SK-N-SH treated with all-trans-retinoic acid at 6 μM for 48 hours (cell line): ENCODE results near the gene PHACTR2.
"Not testable (repeated sequence)": the region's sequence is repeated elsewhere in the genome, so short reads cannot be mapped to it uniquely, and the experiment has no call there.

Experiments
- ATAC-seq: fragments of 200-7000 bp; cut with Tn5 transposase; 3 replicates; pipeline ENCODE4 v1.9.1; 2020; ENCODE audit warnings: mild to moderate bottlenecking, moderate library complexity
- ARNTL ChIP-seq: fragments of 450-650 bp; formaldehyde crosslinking; IDR thresholded peaks from 2 replicates; pipeline ENCODE4 v1.5.0; 2020; ENCODE audit warnings: low read depth, mild to moderate bottlenecking, moderate library complexity, borderline replicate concordance
- BACH2 ChIP-seq: fragments of 250-450 bp; sonication (Bioruptor Pico); IDR thresholded peaks from 2 replicates; pipeline ENCODE4 v1.9.0; 2021; ENCODE audit warnings: mild to moderate bottlenecking, borderline replicate concordance
- CSDC2 ChIP-seq: fragments of 250-450 bp; sonication (Bioruptor Pico); IDR thresholded peaks from 2 replicates; pipeline ENCODE4 v1.5.0; 2020; ENCODE audit warnings: mild to moderate bottlenecking, moderate library complexity
- ESRRG ChIP-seq: fragments of 250-450 bp; sonication (Bioruptor Pico); IDR thresholded peaks from 2 replicates; pipeline ENCODE4 v1.6.1; 2021; ENCODE audit warnings: mild to moderate bottlenecking
- GLIS3 ChIP-seq: fragments of 250-450 bp; sonication (Bioruptor Pico); IDR thresholded peaks from 2 replicates; pipeline ENCODE4 v1.5.0; 2020; ENCODE audit warnings: mild to moderate bottlenecking, moderate library complexity
- ISL1 ChIP-seq: fragments of 250-450 bp; sonication (Bioruptor Pico); IDR thresholded peaks from 2 replicates; pipeline ENCODE4 v2.1.2; 2022; ENCODE audit warnings: mild to moderate bottlenecking, moderate library complexity
- OSR1 ChIP-seq: fragments of 250-450 bp; sonication (Bioruptor Pico); IDR thresholded peaks from 2 replicates; pipeline ENCODE4 v1.8.0; 2022; ENCODE audit warnings: moderate library complexity, mild to moderate bottlenecking, inconsistent platforms
- PPARA ChIP-seq: fragments of 250-450 bp; sonication (Bioruptor Pico); IDR thresholded peaks from 2 replicates; pipeline ENCODE4 v1.5.0; 2020; ENCODE audit warnings: mild to moderate bottlenecking, borderline replicate concordance
- RARB ChIP-seq: fragments of 250-450 bp; sonication (Bioruptor Pico); IDR thresholded peaks from 2 replicates; pipeline ENCODE4 v1.8.0; 2021; ENCODE audit warnings: mild to moderate bottlenecking, moderate library complexity
- SNAI2 ChIP-seq: fragments of 250-450 bp; sonication (Bioruptor Pico); IDR thresholded peaks from 2 replicates; pipeline ENCODE4 v1.5.0; 2020; ENCODE audit warnings: mild to moderate bottlenecking, moderate library complexity
- TCF4 ChIP-seq: fragments of 250-450 bp; sonication (Bioruptor Pico); IDR thresholded peaks from 2 replicates; pipeline ENCODE4 v1.8.0; 2021; ENCODE audit warnings: mild to moderate bottlenecking, moderate library complexity, borderline replicate concordance
- ZC3H10 ChIP-seq: fragments of 250-450 bp; sonication (Bioruptor Pico); IDR thresholded peaks from 2 replicates; pipeline ENCODE4 v1.5.1; 2021; ENCODE audit warnings: mild to moderate bottlenecking, moderate library complexity
- ZFP3 ChIP-seq: fragments of 250-450 bp; sonication (Bioruptor Pico); IDR thresholded peaks from 2 replicates; pipeline ENCODE4 v1.5.0; 2020; ENCODE audit warnings: mild to moderate bottlenecking, moderate library complexity
- ZFP30 ChIP-seq: fragments of 450-650 bp; formaldehyde crosslinking; IDR thresholded peaks from 2 replicates; pipeline ENCODE4 v1.5.0; 2022; ENCODE audit warnings: mild to moderate bottlenecking, moderate library complexity
- ZNF70 ChIP-seq: fragments of 450-650 bp; formaldehyde crosslinking; IDR thresholded peaks from 2 replicates; pipeline ENCODE4 v1.5.0; 2020; ENCODE audit warnings: mild to moderate bottlenecking, moderate library complexity
- TF ChIP-seq, protein P1 (sequence below): fragments of 250-450 bp; sonication (Bioruptor Pico); IDR thresholded peaks from 2 replicates; pipeline ENCODE4 v1.5.1; 2020; ENCODE audit warnings: low read depth, mild to moderate bottlenecking, moderate library complexity
- TF ChIP-seq, protein P2 (sequence below): fragments of 250-450 bp; sonication (Bioruptor Pico); IDR thresholded peaks from 2 replicates; pipeline ENCODE4 v1.8.0; 2020; ENCODE audit warnings: mild to moderate bottlenecking, moderate library complexity, borderline replicate concordance
- TF ChIP-seq, protein P3 (sequence below): fragments of 250-450 bp; sonication (Bioruptor Pico); IDR thresholded peaks from 2 replicates; pipeline ENCODE4 v1.5.1; 2021; ENCODE audit warnings: mild to moderate bottlenecking, moderate library complexity
- TF ChIP-seq, protein P4 (sequence below): fragments of 250-450 bp; sonication (Bioruptor Pico); IDR thresholded peaks from 2 replicates; pipeline ENCODE4 v1.5.0; 2020; ENCODE audit warnings: mild to moderate bottlenecking, moderate library complexity
- TF ChIP-seq, protein P5 (sequence below): fragments of 250-450 bp; sonication (Bioruptor Pico); IDR thresholded peaks from 2 replicates; pipeline ENCODE4 v1.8.0; 2021; ENCODE audit warnings: low read depth, mild to moderate bottlenecking, moderate library complexity, borderline replicate concordance

PHACTR2 gene

DNA sequence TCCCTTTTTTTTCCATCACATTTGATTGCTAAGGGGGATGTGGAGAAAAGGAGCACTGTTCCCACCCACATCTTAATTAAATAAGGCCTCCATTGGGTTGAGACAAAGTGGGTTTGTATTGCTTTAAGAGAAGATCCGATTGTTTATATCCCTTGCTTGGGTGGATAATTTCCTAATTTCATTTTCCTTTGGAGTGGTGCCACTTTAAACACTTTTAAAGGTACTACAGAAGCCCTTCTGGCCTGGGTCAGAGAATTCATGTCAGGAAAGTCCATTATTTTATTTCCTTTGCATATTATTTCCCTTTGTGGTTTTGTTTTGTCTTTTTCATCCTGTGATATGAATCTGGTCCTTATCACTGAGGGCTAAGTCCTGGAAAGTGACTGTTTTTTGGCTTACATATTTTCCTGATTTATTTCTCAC is 56.9 kb downstream of the PHACTR2 start (continued):
- TF ChIP-seq, protein P1, sequence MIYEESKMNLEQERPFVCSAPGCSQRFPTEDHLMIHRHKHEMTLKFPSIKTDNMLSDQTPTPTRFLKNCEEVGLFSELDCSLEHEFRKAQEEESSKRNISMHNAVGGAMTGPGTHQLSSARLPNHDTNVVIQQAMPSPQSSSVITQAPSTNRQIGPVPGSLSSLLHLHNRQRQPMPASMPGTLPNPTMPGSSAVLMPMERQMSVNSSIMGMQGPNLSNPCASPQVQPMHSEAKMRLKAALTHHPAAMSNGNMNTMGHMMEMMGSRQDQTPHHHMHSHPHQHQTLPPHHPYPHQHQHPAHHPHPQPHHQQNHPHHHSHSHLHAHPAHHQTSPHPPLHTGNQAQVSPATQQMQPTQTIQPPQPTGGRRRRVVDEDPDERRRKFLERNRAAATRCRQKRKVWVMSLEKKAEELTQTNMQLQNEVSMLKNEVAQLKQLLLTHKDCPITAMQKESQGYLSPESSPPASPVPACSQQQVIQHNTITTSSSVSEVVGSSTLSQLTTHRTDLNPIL (CRISPR knock-in tag), result 0 out of 2 replicates have a peak, but pooled peaks have one; percentile 25
- TF ChIP-seq OSR1 (CRISPR knock-in tag) (no peak), RARB (CRISPR knock-in tag) (no peak), BACH2 (CRISPR knock-in tag) (no peak), CSDC2 (CRISPR knock-in tag) (no peak), TCF4 (peak; percentile 78; the same call in 1 of the 2 replicates), ARNTL (no peak), ZNF70 (no peak), PPARA (CRISPR knock-in tag) (no peak), ZFP30 (CRISPR knock-in tag) (0 out of 2 replicates have a peak, but pooled peaks have one; percentile 30), ISL1 (CRISPR knock-in tag) (peak; percentile 96), ZFP3 (no peak; the same call in 1 of the 2 replicates), SNAI2 (CRISPR knock-in tag) (peak; percentile 30; the same call in 1 of the 2 replicates)
- TF ChIP-seq, protein P2, sequence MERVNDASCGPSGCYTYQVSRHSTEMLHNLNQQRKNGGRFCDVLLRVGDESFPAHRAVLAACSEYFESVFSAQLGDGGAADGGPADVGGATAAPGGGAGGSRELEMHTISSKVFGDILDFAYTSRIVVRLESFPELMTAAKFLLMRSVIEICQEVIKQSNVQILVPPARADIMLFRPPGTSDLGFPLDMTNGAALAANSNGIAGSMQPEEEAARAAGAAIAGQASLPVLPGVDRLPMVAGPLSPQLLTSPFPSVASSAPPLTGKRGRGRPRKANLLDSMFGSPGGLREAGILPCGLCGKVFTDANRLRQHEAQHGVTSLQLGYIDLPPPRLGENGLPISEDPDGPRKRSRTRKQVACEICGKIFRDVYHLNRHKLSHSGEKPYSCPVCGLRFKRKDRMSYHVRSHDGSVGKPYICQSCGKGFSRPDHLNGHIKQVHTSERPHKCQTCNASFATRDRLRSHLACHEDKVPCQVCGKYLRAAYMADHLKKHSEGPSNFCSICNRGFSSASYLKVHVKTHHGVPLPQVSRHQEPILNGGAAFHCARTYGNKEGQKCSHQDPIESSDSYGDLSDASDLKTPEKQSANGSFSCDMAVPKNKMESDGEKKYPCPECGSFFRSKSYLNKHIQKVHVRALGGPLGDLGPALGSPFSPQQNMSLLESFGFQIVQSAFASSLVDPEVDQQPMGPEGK, result no peak
- TF ChIP-seq, protein P3, sequence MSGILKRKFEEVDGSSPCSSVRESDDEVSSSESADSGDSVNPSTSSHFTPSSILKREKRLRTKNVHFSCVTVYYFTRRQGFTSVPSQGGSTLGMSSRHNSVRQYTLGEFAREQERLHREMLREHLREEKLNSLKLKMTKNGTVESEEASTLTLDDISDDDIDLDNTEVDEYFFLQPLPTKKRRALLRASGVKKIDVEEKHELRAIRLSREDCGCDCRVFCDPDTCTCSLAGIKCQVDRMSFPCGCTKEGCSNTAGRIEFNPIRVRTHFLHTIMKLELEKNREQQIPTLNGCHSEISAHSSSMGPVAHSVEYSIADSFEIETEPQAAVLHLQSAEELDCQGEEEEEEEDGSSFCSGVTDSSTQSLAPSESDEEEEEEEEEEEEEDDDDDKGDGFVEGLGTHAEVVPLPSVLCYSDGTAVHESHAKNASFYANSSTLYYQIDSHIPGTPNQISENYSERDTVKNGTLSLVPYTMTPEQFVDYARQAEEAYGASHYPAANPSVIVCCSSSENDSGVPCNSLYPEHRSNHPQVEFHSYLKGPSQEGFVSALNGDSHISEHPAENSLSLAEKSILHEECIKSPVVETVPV (CRISPR knock-in tag), result no peak

DNA sequence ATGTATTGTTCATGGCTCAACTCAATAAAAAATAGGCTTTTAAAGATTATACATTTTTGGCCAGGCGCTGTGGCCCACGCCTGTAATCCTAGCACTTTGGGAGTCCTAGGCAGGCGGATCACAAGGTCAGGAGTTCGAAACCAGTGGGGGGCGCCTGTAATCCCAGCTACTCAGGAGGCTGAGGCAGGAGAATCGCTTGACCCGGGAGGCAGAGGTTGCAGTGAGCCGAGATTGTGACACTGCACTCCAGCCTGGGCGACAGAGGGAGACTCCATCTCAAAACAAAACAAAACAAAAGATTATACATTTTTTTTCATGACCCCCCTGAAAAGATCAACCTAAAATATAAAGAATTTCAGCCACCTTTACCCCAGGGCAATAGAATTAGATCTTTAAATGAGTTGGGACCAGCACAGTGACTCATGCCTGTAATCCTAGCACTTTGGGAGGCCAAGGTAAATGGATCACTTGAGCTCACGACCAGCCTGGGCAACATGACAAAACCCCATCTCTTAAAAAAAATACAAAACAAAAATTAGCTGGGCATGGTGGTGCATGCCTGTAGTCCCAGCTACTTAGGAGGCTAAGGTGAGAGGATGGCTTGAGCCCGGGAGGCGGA is 60.4 kb downstream of the PHACTR2 start:
- ATAC-seq, result not testable (repeated sequence)

DNA sequence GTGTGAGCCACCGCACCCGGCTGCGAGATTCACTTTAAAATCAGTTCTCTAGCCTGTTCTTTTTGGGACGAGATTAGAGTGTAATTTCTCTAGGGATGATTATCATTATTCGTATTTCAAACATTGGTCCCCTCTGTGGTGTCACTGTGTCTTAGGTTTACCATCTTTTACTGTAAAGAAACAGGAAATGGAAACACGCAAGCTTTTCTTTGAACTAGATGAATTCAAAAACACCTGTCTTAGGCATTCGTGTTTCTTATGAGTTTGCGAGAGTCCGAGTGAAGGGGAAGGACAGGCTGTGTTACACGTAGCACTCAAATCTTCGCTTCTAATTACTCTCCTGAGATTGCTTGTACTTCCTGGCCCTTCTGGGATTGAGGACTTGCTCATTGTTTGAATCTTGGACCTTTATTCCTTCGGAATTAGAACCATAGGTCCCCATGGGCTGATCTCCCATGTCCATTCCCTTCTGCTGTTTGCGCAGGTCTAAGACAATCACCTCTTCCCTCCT is 61.6 kb downstream of the PHACTR2 start:
- TF ChIP-seq CSDC2 (CRISPR knock-in tag) (no peak), SNAI2 (CRISPR knock-in tag) (no peak), TCF4 (no peak), ZNF70 (no peak), ARNTL (no peak), ZC3H10 (CRISPR knock-in tag) (no peak), ISL1 (CRISPR knock-in tag) (no peak), GLIS3 (no peak), RARB (CRISPR knock-in tag) (no peak), OSR1 (CRISPR knock-in tag) (no peak), ESRRG (CRISPR knock-in tag) (no peak)
- TF ChIP-seq, protein P1 (CRISPR knock-in tag), result no peak
- TF ChIP-seq, protein P4, sequence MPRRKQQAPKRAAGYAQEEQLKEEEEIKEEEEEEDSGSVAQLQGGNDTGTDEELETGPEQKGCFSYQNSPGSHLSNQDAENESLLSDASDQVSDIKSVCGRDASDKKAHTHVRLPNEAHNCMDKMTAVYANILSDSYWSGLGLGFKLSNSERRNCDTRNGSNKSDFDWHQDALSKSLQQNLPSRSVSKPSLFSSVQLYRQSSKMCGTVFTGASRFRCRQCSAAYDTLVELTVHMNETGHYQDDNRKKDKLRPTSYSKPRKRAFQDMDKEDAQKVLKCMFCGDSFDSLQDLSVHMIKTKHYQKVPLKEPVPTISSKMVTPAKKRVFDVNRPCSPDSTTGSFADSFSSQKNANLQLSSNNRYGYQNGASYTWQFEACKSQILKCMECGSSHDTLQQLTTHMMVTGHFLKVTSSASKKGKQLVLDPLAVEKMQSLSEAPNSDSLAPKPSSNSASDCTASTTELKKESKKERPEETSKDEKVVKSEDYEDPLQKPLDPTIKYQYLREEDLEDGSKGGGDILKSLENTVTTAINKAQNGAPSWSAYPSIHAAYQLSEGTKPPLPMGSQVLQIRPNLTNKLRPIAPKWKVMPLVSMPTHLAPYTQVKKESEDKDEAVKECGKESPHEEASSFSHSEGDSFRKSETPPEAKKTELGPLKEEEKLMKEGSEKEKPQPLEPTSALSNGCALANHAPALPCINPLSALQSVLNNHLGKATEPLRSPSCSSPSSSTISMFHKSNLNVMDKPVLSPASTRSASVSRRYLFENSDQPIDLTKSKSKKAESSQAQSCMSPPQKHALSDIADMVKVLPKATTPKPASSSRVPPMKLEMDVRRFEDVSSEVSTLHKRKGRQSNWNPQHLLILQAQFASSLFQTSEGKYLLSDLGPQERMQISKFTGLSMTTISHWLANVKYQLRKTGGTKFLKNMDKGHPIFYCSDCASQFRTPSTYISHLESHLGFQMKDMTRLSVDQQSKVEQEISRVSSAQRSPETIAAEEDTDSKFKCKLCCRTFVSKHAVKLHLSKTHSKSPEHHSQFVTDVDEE (CRISPR knock-in tag), result no peak
- TF ChIP-seq, protein P5, sequence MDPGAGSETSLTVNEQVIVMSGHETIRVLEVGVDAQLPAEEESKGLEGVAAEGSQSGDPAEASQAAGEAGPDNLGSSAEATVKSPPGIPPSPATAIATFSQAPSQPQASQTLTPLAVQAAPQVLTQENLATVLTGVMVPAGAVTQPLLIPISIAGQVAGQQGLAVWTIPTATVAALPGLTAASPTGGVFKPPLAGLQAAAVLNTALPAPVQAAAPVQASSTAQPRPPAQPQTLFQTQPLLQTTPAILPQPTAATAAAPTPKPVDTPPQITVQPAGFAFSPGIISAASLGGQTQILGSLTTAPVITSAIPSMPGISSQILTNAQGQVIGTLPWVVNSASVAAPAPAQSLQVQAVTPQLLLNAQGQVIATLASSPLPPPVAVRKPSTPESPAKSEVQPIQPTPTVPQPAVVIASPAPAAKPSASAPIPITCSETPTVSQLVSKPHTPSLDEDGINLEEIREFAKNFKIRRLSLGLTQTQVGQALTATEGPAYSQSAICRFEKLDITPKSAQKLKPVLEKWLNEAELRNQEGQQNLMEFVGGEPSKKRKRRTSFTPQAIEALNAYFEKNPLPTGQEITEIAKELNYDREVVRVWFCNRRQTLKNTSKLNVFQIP (CRISPR knock-in tag), result no peak

More for the DNA sequence above, 61.6 kb downstream of the PHACTR2 start:
- ATAC-seq, result no peak
